CD4-positive, alpha-beta T cell treated with Interleukin-21 for 1 hour (primary cell): ENCODE data around the gene TMEM131.

Experiments
- DNase-seq: peaks from one replicate; pipeline ENCODE4 v3.0.0-alpha.2; 2020

The TMEM131 gene

DNA sequence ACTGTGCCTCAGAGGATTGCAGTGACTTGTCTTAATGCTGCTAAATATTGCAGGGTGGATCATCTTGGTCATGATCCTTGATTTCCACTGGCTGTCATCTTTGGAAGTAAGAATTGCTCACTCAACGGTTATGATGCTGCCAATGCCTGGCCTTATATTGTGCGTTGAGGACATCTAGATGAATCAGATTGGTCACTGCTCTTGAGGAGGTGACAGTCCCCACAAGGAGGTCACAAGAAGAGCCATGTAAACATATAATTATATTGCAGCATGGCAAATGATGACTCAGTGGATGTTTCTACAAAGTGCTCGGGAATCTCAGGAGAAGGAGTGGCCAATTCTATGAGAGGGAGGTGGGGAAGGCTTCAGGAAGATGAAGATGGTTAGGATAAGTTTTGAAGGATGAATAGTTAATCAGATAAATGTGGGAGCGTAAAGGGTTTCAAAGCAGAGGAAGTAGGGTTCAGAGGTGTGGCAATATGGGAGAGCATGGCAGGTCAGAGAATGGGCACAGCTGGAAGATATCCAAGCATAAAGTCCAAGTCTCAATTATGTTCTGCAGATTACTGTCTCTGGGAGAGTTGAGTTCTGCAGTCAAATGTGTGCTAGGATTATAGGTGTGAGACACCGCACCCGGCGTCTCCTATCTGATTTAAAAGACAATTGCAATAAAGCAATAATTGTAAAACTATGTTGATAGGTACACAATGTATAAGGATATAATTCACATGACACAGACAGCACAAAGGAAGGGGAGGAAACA is 21.3 kb upstream of the TMEM131 start:
- no peak for DNase-seq

DNA sequence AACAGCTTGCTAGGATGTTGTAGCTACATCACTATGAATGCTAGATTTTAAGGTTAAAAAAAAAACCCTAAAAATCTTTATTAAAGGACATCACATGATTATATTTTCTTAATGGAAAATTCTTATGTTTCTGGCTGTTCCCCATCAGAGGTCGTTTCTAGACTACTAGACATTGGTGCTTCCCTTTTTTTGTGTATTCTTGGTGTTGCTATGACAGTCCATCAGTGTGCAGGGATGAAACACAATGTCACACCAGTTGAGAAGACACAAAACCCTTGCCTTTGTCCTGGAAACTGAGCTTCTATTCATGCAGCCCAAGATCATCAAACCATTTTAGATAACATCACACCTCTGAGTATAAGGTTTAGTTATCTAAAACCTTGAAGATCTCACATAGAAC is 19.9 kb upstream of the TMEM131 start:
- DNase-seq = no peak

DNA sequence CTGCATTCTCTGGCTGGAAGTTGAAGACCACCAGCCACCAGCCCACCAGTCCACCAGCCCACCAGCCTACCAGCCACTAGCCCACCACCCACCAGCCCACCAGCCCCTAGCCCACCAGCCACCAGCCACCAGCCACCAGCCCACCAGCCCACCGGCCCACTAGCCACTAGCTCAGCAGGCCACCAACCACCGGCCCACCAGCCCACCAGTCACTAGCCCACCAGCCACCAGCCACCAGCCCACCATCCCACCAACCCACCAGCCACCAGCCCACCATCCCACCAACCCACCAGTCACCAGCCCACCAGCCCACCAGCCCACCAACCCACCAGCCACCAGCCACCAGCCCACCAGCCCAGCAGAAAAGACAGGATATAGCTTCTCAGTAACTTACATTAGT is 18.6 kb upstream of the TMEM131 start:
- no peak for DNase-seq

GRCh38 chr2:98013407-98014042 is 17.8 kb upstream of the TMEM131 start:
- no peak for DNase-seq

DNA sequence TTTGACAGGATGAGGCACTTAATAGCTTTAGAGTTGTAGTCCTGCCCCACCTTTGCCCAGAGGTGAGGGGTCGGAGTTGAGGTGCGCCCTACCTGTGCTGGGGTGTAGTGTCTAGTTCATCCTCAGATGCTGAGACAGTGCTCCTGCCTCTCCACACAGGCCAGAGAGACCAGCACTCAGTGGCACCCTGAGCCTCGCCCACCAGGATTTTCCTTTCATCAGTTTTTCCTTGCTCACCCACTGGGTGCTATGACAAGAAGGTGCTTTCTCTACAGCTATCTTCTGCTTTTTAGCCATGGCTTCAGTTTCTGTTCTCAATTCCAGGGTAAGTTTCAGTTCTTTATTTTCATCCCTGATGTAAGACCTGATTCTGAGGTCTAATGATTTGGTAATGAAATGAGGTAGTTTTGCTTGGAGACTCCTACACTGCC is 16.8 kb upstream of the TMEM131 start:
- DNase-seq = peak; percentile 23

DNA sequence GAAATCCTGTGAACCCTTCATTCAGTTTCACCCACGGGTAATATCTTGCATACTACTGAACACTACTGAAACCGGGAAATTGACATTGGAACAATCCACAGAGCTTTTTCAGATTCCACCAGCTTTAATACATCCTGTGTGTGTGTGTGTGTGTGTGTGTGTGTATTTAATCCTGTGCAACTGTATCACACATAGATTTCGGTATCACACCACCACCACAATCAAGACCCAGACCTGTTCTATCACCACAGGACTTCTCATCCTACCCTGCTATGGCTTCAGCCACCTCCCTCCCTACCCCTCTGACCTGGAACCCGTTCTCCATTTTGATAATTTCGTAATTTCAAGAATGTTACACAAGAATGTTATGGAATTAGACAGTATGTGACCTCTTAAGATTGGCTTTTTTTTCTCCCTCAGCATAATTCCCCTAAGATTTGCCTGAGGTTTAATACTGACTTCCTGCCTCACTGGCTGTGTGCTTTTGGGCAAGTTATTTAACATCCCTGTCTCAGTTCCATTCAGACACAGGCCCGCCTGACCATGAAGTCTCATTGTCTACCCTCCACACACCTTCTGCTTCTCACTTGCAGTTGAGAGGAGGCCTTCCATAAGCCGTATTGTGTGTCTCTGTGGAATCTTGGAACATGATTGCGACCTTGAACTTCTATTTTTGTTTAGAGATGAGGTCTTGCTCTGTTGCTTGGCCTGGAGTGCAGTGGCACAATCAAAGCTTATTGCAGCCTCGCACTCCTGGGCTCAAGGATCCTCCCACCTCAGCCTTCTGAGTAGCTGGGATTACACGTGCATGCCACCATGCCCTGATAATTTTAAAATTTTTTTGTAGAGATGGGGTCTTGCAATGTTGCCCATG is 14.4 kb upstream of the TMEM131 start:
- DNase-seq = no peak

- DNase-seq = no peak
Measured at GRCh38 chr2:98008415-98008814, 12.7 kb upstream of the TMEM131 start.

DNA sequence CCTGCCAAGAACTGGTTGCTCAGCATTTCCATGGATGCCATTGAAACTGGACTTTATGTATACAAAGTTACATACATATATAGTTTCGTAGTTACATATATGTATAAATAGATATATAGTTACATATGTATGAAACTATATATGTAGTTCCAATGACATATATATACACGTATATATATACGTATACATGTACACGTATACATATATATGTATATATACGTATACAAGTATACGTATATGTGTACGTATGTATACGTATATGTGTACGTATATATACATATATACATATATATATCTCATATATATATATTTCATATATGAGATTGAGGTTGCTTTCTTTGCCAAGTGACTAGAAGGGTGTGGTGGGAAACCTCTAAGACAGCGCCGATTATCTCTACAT is 10.6 kb upstream of the TMEM131 start:
- no peak for DNase-seq

DNA sequence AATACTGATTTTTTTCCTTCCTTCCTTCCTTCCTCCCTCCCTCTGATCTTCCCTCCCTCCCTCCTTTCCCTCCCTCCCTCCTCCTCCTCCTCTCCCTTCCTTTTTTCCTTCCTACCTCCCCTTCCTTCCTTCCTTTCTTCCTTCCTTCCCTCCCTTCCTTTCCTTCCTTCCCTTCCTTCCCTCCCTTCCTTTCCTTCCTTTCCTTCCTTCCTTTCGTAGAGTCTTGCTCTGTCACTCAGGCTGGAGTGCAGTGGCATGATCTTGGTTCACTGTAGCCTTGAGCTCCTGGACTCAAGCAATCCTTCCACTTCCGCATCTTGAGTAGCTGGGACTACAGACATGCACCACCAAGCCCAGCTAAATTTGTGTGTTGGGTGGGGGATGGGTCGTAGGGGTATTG is 8.9 kb upstream of the TMEM131 start:
- no peak for DNase-seq

GRCh38 chr2:98004047-98004446 is 8.3 kb upstream of the TMEM131 start:
- no peak for DNase-seq

GRCh38 chr2:97999536-97999935 is 3.8 kb upstream of the TMEM131 start:
- DNase-seq = no peak

- no peak for DNase-seq
Measured at GRCh38 chr2:97998431-97999005, 2.8 kb upstream of the TMEM131 start.

GRCh38 chr2:97997784-97998392 is 2.1 kb upstream of the TMEM131 start:
- DNase-seq = no peak

DNA sequence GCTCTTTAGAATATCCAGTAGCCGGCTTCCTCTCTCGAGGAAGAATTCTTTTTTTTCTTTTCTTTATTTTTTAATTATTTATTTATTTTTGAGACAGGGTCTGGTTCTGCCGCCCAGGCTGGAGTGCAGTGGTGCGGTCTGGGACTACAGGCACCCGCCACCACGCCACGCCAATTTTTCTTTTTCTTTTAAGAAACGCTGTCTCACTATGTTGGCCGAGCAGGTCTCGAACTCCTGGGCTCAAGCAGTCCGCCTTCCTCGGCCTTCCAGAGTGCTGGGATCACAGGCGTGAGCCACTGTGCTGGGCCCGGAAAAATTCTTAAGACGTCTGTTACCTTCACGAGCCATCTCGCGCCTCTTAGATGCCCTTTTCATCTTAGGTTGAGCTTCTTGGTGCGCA is 931 bp upstream of the TMEM131 start:
- DNase-seq = no peak

DNA sequence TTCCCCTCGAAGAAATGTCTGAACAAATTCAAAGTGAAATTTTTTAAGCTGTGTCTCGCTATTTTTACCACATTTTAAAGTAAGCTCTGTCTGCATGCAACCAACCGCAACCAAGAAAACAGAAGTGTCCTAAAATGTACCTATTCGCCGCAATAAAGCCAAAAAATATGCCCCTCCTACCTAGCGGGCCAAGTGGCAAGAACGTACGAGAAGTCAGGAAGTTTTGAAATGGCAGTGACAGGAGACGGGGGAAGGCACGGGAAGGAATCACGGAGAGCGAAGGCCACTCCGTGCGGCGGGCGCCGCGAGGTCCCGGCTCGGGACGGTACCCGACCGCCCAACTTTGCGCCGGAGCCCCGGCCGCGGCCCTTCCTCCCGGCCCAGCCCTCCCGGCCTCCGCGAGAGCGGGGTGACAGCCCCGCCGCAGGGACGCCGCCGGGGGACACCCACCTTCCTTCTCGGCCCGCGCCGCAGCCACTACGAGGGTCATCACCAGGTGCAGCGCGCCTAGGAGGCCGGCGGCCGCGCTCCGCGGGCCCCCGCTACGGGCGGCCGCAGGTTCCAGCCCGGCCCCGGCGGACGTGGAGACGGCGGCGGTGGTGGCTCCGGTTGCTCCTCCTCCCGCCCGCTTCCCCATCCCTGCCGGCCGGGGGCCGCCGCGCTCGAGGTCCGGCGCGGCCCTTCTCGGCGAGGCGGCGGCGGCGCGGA is 568 bp downstream of the TMEM131 start:
- DNase-seq = peak; percentile 62

- no peak for DNase-seq
Measured at GRCh38 chr2:97994476-97994875, 1.3 kb downstream of the TMEM131 start.

- DNase-seq = no peak
Measured at GRCh38 chr2:97993926-97994325, 1.8 kb downstream of the TMEM131 start.

- DNase-seq = no peak
Measured at GRCh38 chr2:97992836-97993825, 2.6 kb downstream of the TMEM131 start.

GRCh38 chr2:97991081-97991856 is 4.5 kb downstream of the TMEM131 start:
- DNase-seq = no peak

DNA sequence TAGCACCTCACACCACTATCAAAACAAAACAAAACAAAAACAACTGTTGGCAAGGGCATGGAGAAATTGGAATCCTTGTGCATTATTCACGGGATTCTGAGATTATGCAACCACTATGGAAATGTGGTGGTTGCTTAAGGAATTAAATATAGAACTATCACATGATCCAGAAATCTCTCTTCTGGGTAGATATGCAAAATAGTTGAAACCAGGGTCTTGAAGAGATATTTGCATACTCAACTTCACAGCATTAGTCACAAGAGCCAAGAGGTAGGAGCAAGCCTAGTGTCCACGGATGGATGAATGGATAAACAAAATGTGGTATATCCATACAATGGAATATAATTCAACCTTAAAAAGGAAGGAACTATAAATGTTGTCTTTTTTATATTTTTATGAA is 7.0 kb downstream of the TMEM131 start:
- no peak for DNase-seq
